MM.1S (cell line): ENCODE measurements around the gene NFKBIA.

Source experiments
- DNase-seq: peaks from one replicate; pipeline ENCODE4 v3.0.0-alpha.2; 2015
- H2AFZ ChIP-seq: fragments of 300-600 bp; sonication (generic); 2 replicates; pipeline ENCODE4 v1.6.0; 2016; ENCODE audit warnings: antibody characterized with exemption, low read length
- H3F3A ChIP-seq: fragments of 300-600 bp; sonication (generic); 2 replicates; pipeline ENCODE4 v1.6.1; 2016; ENCODE audit warnings: mild to moderate bottlenecking, antibody characterized with exemption, low read length, moderate library complexity, mixed read lengths; ENCODE audit not compliant: insufficient read depth
- H3K27ac ChIP-seq: fragments of 300-600 bp; sonication (generic); 2 replicates; pipeline ENCODE4 v1.5.1; 2016; ENCODE audit warnings: mild to moderate bottlenecking, low read length
- H3K27me3 ChIP-seq: fragments of 300-600 bp; sonication (generic); replicated peaks from 2 replicates; pipeline ENCODE4 v1.6.0; 2016; ENCODE audit warnings: low read length; ENCODE audit not compliant: insufficient read depth
- H3K36me3 ChIP-seq: fragments of 300-600 bp; sonication (generic); replicated peaks from 2 replicates; pipeline ENCODE4 v1.6.1; 2016; ENCODE audit warnings: mild to moderate bottlenecking, low read length, mixed read lengths; ENCODE audit not compliant: insufficient read depth
- H3K4me1 ChIP-seq: fragments of 300-600 bp; sonication (generic); 2 replicates; pipeline ENCODE4 v1.6.1; 2016; ENCODE audit warnings: low read length, mixed read lengths
- H3K4me2 ChIP-seq: fragments of 300-600 bp; sonication (generic); 2 replicates; pipeline ENCODE4 v1.6.0; 2016; ENCODE audit warnings: low read depth, low read length
- H3K4me3 ChIP-seq: fragments of 300-600 bp; sonication (generic); 2 replicates; pipeline ENCODE4 v1.5.1; 2016; ENCODE audit warnings: low read length, mixed read lengths
- H3K79me2 ChIP-seq: fragments of 300-600 bp; sonication (generic); 2 replicates; pipeline ENCODE4 v1.6.1; 2016; ENCODE audit warnings: mixed run types, low read length, mixed read lengths
- H3K9ac ChIP-seq: fragments of 300-600 bp; sonication (generic); 2 replicates; pipeline ENCODE4 v1.6.1; 2016; ENCODE audit warnings: low read length, mixed read lengths
- H3K9me2 ChIP-seq: fragments of 300-600 bp; sonication (generic); replicated peaks from 2 replicates; pipeline ENCODE4 v1.6.1; 2016; ENCODE audit warnings: mild to moderate bottlenecking, low read length, mixed read lengths; ENCODE audit not compliant: insufficient read depth
- H3K9me3 ChIP-seq: fragments of 300-600 bp; sonication (generic); replicated peaks from 2 replicates; pipeline ENCODE4 v1.6.1; 2016; ENCODE audit warnings: mild to moderate bottlenecking, low read length, mixed read lengths; ENCODE audit not compliant: insufficient read depth
- H4K20me1 ChIP-seq: fragments of 300-600 bp; sonication (generic); 2 replicates; pipeline ENCODE4 v1.6.1; 2016; ENCODE audit warnings: mild to moderate bottlenecking, low read length, moderate library complexity, mixed read lengths; ENCODE audit not compliant: insufficient read depth
- EZH2 ChIP-seq: fragments of 300-600 bp; sonication (generic); optimal IDR thresholded peaks from 2 replicates; pipeline ENCODE3; 2017; ENCODE audit warnings: low read depth, mild to moderate bottlenecking, antibody characterized with exemption, low read length, mixed read lengths
- EZH2phosphoT487 ChIP-seq: fragments of 300-600 bp; sonication (generic); IDR thresholded peaks from 2 replicates; pipeline ENCODE4 v1.6.1; 2018; ENCODE audit warnings: antibody characterized with exemption, low read length
- TF ChIP-seq, protein P1 (sequence below): fragments of 300-600 bp; sonication (generic); IDR thresholded peaks from 2 replicates; pipeline ENCODE4 v1.5.1; 2016; ENCODE audit warnings: antibody characterized with exemption, low read length, mixed read lengths

The NFKBIA gene

DNA sequence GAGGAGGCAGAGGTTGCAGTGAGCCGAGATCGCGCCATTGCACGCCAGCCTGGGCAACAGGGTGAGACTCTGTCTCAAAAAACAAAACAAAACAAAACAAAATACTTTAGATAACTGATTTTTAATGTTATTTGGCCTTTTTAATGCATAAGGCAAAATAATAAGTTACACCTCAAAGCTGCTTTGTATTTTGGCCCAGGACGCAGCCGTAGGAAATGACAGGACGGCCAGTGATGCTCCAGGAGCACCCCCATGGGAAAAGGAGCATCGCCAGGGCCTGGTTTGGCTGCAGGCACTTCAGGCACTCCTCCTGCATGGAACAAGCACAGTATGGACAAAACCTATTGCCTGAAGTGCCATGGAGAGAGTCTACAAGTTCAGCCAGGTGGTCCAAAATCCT, 3.5 kb upstream of the NFKBIA start:
- Histone ChIP-seq H3K79me2 (peaks cover 6% of the 10 kb centered on the region), H3K36me3 (0 out of 2 replicates have a peak, but pooled peaks cover 3% of the 10 kb centered on the region), H3K4me2 (no peak overlapping the region), H3K4me1 (peaks cover 17% of the 10 kb centered on the region), H3K9me2 (no peaks in the 10 kb centered on the region), H4K20me1 (no peaks in the 10 kb centered on the region), H2AFZ (no peak overlapping the region), H3K9ac (no peak overlapping the region), H3K4me3 (no peak overlapping the region), H3K27ac (no peak overlapping the region), H3K27me3 (no peaks in the 10 kb centered on the region), H3F3A (0 out of 2 replicates have a peak, but pooled peaks cover under 1% of the 10 kb centered on the region), H3K9me3 (no peaks in the 10 kb centered on the region)
- DNase-seq: no peak
- TF ChIP-seq EZH2 (no peak), EZH2phosphoT487 (no peak)
- TF ChIP-seq, protein P1, sequence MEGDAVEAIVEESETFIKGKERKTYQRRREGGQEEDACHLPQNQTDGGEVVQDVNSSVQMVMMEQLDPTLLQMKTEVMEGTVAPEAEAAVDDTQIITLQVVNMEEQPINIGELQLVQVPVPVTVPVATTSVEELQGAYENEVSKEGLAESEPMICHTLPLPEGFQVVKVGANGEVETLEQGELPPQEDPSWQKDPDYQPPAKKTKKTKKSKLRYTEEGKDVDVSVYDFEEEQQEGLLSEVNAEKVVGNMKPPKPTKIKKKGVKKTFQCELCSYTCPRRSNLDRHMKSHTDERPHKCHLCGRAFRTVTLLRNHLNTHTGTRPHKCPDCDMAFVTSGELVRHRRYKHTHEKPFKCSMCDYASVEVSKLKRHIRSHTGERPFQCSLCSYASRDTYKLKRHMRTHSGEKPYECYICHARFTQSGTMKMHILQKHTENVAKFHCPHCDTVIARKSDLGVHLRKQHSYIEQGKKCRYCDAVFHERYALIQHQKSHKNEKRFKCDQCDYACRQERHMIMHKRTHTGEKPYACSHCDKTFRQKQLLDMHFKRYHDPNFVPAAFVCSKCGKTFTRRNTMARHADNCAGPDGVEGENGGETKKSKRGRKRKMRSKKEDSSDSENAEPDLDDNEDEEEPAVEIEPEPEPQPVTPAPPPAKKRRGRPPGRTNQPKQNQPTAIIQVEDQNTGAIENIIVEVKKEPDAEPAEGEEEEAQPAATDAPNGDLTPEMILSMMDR: no peak

DNA sequence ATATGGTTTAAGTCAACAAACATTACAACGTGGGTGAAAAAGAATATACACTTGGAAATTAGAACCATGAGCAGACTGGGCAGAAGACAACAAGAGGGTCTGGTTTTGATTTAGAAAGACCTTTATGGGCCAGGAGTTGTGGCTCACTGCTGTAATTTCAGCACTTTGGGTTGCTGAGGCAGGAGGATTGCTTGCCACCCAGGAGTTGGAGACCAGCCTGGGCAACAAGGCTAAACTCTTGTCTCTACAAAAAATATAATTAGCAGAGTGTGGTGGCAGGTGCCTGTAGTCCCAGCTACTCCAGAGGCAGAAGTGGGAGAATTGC, 2.7 kb upstream of the NFKBIA start:
- no peak overlapping the region for H3K27ac ChIP-seq
- H3K4me2 ChIP-seq: no peak overlapping the region

DNA sequence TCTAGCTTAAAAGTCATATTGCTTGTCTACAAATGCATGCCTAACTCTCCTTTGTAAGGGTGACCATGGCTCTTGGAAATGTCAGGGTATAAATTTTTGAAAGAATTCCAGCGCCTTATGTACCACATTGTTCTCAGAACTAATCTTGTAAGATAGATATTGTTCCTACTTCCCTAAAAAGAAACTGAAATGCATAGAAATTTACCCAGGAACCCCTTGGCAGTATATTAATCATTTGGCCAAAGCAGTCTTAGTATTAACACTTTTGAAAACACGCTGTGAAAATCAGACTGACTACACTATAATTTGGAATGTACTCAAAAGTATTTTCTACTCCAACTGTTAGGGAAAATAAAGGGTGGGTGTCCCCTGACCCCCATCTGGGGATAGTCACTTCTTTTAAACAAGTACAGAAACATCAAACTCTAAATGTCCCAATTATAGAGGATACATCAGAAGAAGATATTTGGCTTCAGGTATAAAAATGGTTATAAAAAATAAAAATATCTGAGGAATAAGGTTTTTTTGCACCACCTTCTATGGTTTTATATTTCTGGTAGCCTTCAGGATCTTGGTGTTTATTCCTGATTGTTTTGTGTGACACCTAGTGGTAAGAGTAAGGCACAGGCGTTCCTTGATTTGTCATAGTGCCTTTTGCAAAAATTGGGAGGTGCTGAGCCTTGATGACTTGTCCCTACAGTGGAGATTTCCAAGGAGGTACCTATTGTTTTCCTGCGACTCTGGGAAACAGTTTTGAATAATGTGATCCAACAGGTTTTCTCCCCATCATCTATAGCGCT, 2.2 kb upstream of the NFKBIA start:
- H3F3A ChIP-seq: 0 out of 2 replicates have a peak, but pooled peaks cover 2% of the 10 kb centered on the region
- no peaks in the 10 kb centered on the region for H3K27me3 ChIP-seq
- H3K4me3 ChIP-seq: no peak overlapping the region
- peaks cover 8% of the 10 kb centered on the region for H3K36me3 ChIP-seq
- peak; percentile 47 for DNase-seq
- H3K79me2 ChIP-seq: peaks cover 17% of the 10 kb centered on the region
- peaks cover 22% of the 10 kb centered on the region for H3K4me1 ChIP-seq
- H3K9me3 ChIP-seq: no peaks in the 10 kb centered on the region
- no peak overlapping the region for H3K27ac ChIP-seq
- no peaks in the 10 kb centered on the region for H3K9me2 ChIP-seq
- peak overlapping the region; percentile 82; the same call in 1 of the 2 replicates for H3K4me2 ChIP-seq
- H2AFZ ChIP-seq: no peak overlapping the region
- H3K9ac ChIP-seq: no peak overlapping the region
- no peak for TF ChIP-seq EZH2
- TF ChIP-seq EZH2phosphoT487: no peak
- TF ChIP-seq, protein P1: peak; percentile 56
- no peaks in the 10 kb centered on the region for H4K20me1 ChIP-seq

More for the DNA sequence above, 2.7 kb upstream of the NFKBIA start:
- no peak for TF ChIP-seq EZH2
- TF ChIP-seq, protein P1: 0 out of 2 replicates have a peak, but pooled peaks have one; percentile 0
- no peak for TF ChIP-seq EZH2phosphoT487
- peaks cover 7% of the 10 kb centered on the region for H3K36me3 ChIP-seq
- no peak for DNase-seq
- H3K79me2 ChIP-seq: peaks cover 14% of the 10 kb centered on the region
- H3K9me2 ChIP-seq: no peaks in the 10 kb centered on the region
- H3K4me3 ChIP-seq: no peak overlapping the region
- H3F3A ChIP-seq: 0 out of 2 replicates have a peak, but pooled peaks cover 2% of the 10 kb centered on the region
- no peaks in the 10 kb centered on the region for H3K9me3 ChIP-seq
- no peaks in the 10 kb centered on the region for H4K20me1 ChIP-seq
- H2AFZ ChIP-seq: no peak overlapping the region
- H3K4me1 ChIP-seq: peaks cover 22% of the 10 kb centered on the region
- H3K9ac ChIP-seq: no peak overlapping the region
- H3K27me3 ChIP-seq: no peaks in the 10 kb centered on the region
